Karpas-422 (cell line): ENCODE results near the gene NSDHL. TPM values are rescaled to one million over a fixed set of nuclear protein-coding genes. Genes with fewer than 3 reads are reported as not detected.
"Not testable (repeated sequence)": the region's sequence is repeated elsewhere in the genome, so short reads cannot be mapped to it uniquely, and the experiment has no call there.

Experiments
- DNase-seq: peaks from one replicate; pipeline ENCODE4 v3.0.0-alpha.2; 2015
- H2AFZ ChIP-seq: fragments of 200-600 bp; sonication (generic); 2 replicates; pipeline ENCODE4 v1.6.1; 2014; ENCODE audit warnings: antibody characterized with exemption, low read length, mixed read lengths
- H3K27ac ChIP-seq: fragments of 200-600 bp; sonication (generic); 2 replicates; pipeline ENCODE4 v1.5.1; 2014; ENCODE audit warnings: mild to moderate bottlenecking, low read length, moderate library complexity
- H3K27me3 ChIP-seq: fragments of 200-600 bp; sonication (generic); 2 replicates; pipeline ENCODE4 v1.6.1; 2014; ENCODE audit warnings: low read length, mixed read lengths
- H3K36me3 ChIP-seq: fragments of 200-600 bp; sonication (generic); 2 replicates; pipeline ENCODE4 v1.6.1; 2014; ENCODE audit warnings: low read length, mixed read lengths; ENCODE audit not compliant: insufficient read depth
- H3K4me1 ChIP-seq: fragments of 200-600 bp; sonication (generic); 2 replicates; pipeline ENCODE4 v1.6.1; 2014; ENCODE audit warnings: mild to moderate bottlenecking, low read length, mixed read lengths
- H3K4me2 ChIP-seq: fragments of 200-600 bp; sonication (generic); 2 replicates; pipeline ENCODE4 v1.6.1; 2014; ENCODE audit warnings: low read length, low read depth, mild to moderate bottlenecking; ENCODE audit not compliant: poor library complexity, severe bottlenecking
- H3K4me3 ChIP-seq: fragments of 200-600 bp; sonication (generic); 2 replicates; pipeline ENCODE4 v1.5.1; 2014; ENCODE audit warnings: mild to moderate bottlenecking, antibody characterized with exemption, low read length, mixed read lengths
- H3K79me2 ChIP-seq: fragments of 200-600 bp; sonication (generic); 2 replicates; pipeline ENCODE4 v1.6.1; 2014; ENCODE audit warnings: mild to moderate bottlenecking, low read length, mixed read lengths
- H3K9ac ChIP-seq: fragments of 200-600 bp; sonication (generic); 2 replicates; pipeline ENCODE4 v1.6.0; 2014; ENCODE audit warnings: low read length
- H3K9me2 ChIP-seq: fragments of 200-600 bp; sonication (generic), shearing (Covaris generic); replicated peaks from 2 replicates; pipeline ENCODE4 v1.6.0; 2014; ENCODE audit warnings: mild to moderate bottlenecking, low read length, moderate library complexity; ENCODE audit not compliant: insufficient read depth
- H3K9me3 ChIP-seq: fragments of 300-700, 200-600 bp; sonication (generic); 2 replicates; pipeline ENCODE4 v1.6.1; 2014; ENCODE audit warnings: low read length, mixed read lengths
- H4K20me1 ChIP-seq: fragments of 200-600 bp; sonication (generic); 2 replicates; pipeline ENCODE4 v1.6.1; 2014; ENCODE audit warnings: mild to moderate bottlenecking, antibody characterized with exemption, low read length, low read depth; ENCODE audit not compliant: insufficient read depth
- total RNA-seq: library from RNA; depleted of rRNA; stranded (reverse); fragments of >200 nt; shearing (Covaris generic); gene quantifications from 2 replicates; pipeline ENCODE4 v1.2.3, GENCODE V29; 2014; ENCODE audit warnings: low replicate concordance; rRNA removed

NSDHL gene
- total RNA-seq, result 23.6 and 23.8 TPM in 2 replicates

GRCh38 chrX:152830312-152831305 lies at the start of gene NSDHL, which contains the start of gene CETN2:
Gene NSDHL (plus strand): TSS chrX:152831063. CDS start chrX:152846325, 15,262 bp downstream.
Gene CETN2 (minus strand): TSS chrX:152830757. CDS start chrX:152830710, 47 bp downstream.
- H2AFZ ChIP-seq, result peak within 1 kb of the TSS; percentile 71; the same call in 1 of the 2 replicates

GRCh38 chrX:152787062-152787461 lies 43.8 kb upstream of the NSDHL start:
- not testable (repeated sequence) for H3K27ac ChIP-seq, H3K4me2 ChIP-seq, H3K9me2 ChIP-seq, H3K9ac ChIP-seq, H3K79me2 ChIP-seq, H3K4me1 ChIP-seq, H3K27me3 ChIP-seq, DNase-seq, H4K20me1 ChIP-seq, H2AFZ ChIP-seq, H3K9me3 ChIP-seq, H3K4me3 ChIP-seq, H3K36me3 ChIP-seq

More at GRCh38 chrX:152830312-152831305, at the start of gene NSDHL, which contains the start of gene CETN2:
- Histone ChIP-seq H3K4me2 (peak within 1 kb of the TSS; percentile 85), H3K79me2 (peaks cover 38% of the 10 kb centered on the region), H3K4me1 (peaks cover 18% of the 10 kb centered on the region), H3K27me3 (no peaks in the 10 kb centered on the region), H3K9me3 (no peaks in the 10 kb centered on the region), H3K9me2 (no peaks in the 10 kb centered on the region), H3K4me3 (peak within 1 kb of the TSS; percentile 84), H3K9ac (peak within 1 kb of the TSS; percentile 84), H3K36me3 (peaks cover 8% of the 10 kb centered on the region; the same call in 1 of the 2 replicates), H3K27ac (peak within 1 kb of the TSS; percentile 30; the same call in 1 of the 2 replicates), H4K20me1 (no peaks in the 10 kb centered on the region)
- peak; percentile 95 for DNase-seq

DNA sequence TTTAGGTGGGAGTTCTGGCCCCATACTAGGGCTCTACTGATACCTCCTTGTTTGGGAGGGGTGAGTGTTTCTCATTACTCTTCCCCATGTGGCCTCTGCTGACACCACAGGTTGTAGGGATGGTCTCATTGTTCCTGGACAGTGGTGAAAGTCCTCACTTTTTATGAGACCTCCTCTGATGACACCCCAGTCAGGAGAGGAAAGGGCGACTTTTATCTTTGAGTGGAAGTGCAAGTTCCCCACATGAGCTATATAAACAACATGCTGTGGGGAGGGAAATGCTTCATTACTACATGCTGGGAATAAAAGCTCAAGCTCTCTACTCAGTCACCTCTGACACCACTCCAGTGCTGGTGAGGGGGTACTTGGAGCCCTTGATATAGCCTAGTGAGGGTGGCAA lies 31.9 kb upstream of the NSDHL start:
- H3K27me3 ChIP-seq, result no peaks in the 10 kb centered on the region

GRCh38 chrX:152806035-152806434 lies 24.8 kb upstream of the NSDHL start:
- H3K9me2 ChIP-seq, result no peaks in the 10 kb centered on the region
- no peak overlapping the region for H3K9ac ChIP-seq
- no peaks in the 10 kb centered on the region for H3K9me3 ChIP-seq
- no peaks in the 10 kb centered on the region for H3K36me3 ChIP-seq
- H4K20me1 ChIP-seq, result no peaks in the 10 kb centered on the region
- no peak overlapping the region for H2AFZ ChIP-seq
- H3K4me2 ChIP-seq, result no peak overlapping the region
- no peaks in the 10 kb centered on the region for H3K79me2 ChIP-seq
- peaks cover 3% of the 10 kb centered on the region; the same call in 1 of the 2 replicates for H3K4me1 ChIP-seq
- H3K4me3 ChIP-seq, result no peak overlapping the region
- H3K27ac ChIP-seq, result no peak overlapping the region
- DNase-seq, result no peak
- H3K27me3 ChIP-seq, result no peaks in the 10 kb centered on the region

More for the DNA sequence above, 31.9 kb upstream of the NSDHL start:
- no peak overlapping the region for H3K4me2 ChIP-seq
- peaks cover 3% of the 10 kb centered on the region; the same call in 1 of the 2 replicates for H3K4me1 ChIP-seq
- no peaks in the 10 kb centered on the region for H3K9me2 ChIP-seq
- H3K36me3 ChIP-seq, result no peaks in the 10 kb centered on the region
- H2AFZ ChIP-seq, result no peak overlapping the region
- H3K27ac ChIP-seq, result no peak overlapping the region
- H3K9ac ChIP-seq, result no peak overlapping the region
- no peak for DNase-seq
- H3K79me2 ChIP-seq, result no peaks in the 10 kb centered on the region
- no peaks in the 10 kb centered on the region for H3K9me3 ChIP-seq
- no peak overlapping the region for H3K4me3 ChIP-seq
- H4K20me1 ChIP-seq, result no peaks in the 10 kb centered on the region

- no peaks in the 10 kb centered on the region for H3K9me3 ChIP-seq
- no peak overlapping the region for H3K9ac ChIP-seq
- H3K9me2 ChIP-seq, result no peaks in the 10 kb centered on the region
- H2AFZ ChIP-seq, result no peak overlapping the region
- H3K36me3 ChIP-seq, result no peaks in the 10 kb centered on the region
- no peak for DNase-seq
- H4K20me1 ChIP-seq, result no peaks in the 10 kb centered on the region
- H3K27me3 ChIP-seq, result no peaks in the 10 kb centered on the region
- no peak overlapping the region for H3K27ac ChIP-seq
- no peak overlapping the region for H3K4me3 ChIP-seq
- no peaks in the 10 kb centered on the region for H3K4me1 ChIP-seq
- no peak overlapping the region for H3K4me2 ChIP-seq
- no peaks in the 10 kb centered on the region for H3K79me2 ChIP-seq
These were observed 20.5 kb upstream of the NSDHL start for GRCh38 chrX:152810403-152810802.

DNA sequence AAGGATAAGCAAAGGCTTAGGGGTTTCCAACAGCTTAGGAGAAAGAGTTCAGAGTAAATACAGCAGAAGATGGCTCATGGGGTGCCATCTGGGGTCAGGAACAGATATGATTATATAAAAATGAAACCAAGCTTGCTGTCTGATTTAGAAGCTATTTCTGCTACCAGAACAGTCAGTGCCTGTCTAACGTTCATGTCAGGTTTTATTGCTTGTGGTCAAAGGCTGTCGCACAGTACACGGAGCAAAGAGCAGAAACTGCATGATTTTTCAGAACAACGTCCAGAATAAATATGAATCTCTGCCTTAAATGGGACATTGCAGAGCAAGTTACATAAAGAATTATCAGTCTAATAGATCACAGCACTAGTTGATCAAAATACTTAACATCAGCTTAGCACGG lies 17.7 kb upstream of the NSDHL start:
- Histone ChIP-seq H3K9me2 (no peaks in the 10 kb centered on the region), H2AFZ (no peak overlapping the region), H3K4me1 (no peaks in the 10 kb centered on the region), H3K4me2 (no peak overlapping the region), H3K36me3 (no peaks in the 10 kb centered on the region), H3K9ac (no peak overlapping the region), H3K79me2 (no peaks in the 10 kb centered on the region), H3K27me3 (no peaks in the 10 kb centered on the region), H3K27ac (no peak overlapping the region), H3K9me3 (no peaks in the 10 kb centered on the region), H4K20me1 (no peaks in the 10 kb centered on the region), H3K4me3 (no peak overlapping the region)
- peak; percentile 27 for DNase-seq

DNA sequence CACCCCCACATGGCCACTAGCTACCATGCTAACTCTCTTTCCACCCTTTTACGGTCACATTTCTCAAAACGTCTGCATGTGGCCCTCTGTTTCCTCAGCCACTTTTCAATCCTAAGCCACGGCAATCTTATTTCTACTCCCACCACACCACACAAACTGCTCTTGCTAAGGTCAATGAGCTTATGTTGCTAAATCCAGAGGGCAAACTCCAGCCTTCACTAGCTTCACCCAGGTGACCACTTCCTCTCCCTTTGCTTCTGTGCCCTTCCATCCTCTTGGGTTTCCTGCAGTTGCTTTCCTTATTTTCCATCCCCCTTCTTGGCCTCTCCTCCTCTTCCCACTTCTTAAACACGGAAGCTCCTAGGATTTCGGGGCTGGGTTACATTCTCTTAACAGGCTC lies 16.8 kb upstream of the NSDHL start:
- Histone ChIP-seq H2AFZ (no peak overlapping the region), H3K79me2 (no peaks in the 10 kb centered on the region), H3K4me2 (no peak overlapping the region), H3K4me1 (no peaks in the 10 kb centered on the region), H3K9ac (no peak overlapping the region), H3K9me2 (no peaks in the 10 kb centered on the region), H3K27me3 (no peaks in the 10 kb centered on the region), H3K36me3 (no peaks in the 10 kb centered on the region), H4K20me1 (no peaks in the 10 kb centered on the region), H3K4me3 (no peak overlapping the region), H3K9me3 (no peaks in the 10 kb centered on the region), H3K27ac (no peak overlapping the region)
- DNase-seq, result peak; percentile 4

DNA sequence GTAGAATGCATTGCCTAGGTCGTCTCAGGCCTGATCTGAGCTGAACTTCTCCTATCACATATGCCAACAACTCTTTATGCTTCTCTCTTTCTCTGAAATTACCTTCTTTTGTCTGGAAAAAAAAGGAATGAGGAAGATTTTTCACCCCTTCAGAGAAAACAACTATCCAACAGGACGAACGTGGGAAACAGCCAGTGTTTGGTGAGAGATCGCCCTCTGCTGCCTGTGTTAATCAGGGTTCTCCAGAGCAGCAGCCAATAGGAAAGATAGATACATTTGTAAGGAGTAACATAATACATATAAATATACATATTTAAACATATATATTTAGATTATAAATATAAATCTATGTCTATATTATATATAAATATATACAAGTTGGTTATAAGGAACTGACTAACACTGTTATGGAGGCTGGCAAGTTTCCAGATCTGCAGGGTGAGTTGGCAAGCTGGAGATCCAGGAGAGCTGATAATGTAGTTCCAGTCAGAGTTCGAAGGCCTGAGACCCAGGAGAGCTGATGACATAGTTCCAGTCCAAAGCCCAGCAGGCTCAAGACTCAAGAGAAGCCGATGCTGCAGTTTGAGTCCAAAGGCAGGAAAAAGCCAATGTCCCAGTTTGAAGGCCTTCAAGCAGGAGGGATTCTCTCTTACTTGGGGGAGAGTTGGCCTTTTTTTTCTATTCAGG lies 13.6 kb upstream of the NSDHL start:
- Histone ChIP-seq H3K9ac (no peak overlapping the region), H3K27me3 (no peaks in the 10 kb centered on the region), H3K9me3 (no peaks in the 10 kb centered on the region), H2AFZ (no peak overlapping the region), H3K9me2 (no peaks in the 10 kb centered on the region), H3K79me2 (no peaks in the 10 kb centered on the region), H3K4me1 (0 out of 2 replicates have a peak, but pooled peaks cover 2% of the 10 kb centered on the region), H3K36me3 (no peaks in the 10 kb centered on the region), H3K4me2 (no peak overlapping the region), H4K20me1 (no peaks in the 10 kb centered on the region), H3K27ac (no peak overlapping the region), H3K4me3 (no peak overlapping the region)
- DNase-seq, result peak; percentile 66
